CD14-positive monocyte (primary cell): ENCODE results near the gene SERPINE1. TPM values are rescaled to one million over a fixed set of nuclear protein-coding genes. Genes with fewer than 3 reads are reported as not detected.

Source experiments
- DNase-seq, 3 donors: peaks; one replicate each; pipeline ENCODE4 v3.0.0-alpha.2; 2011 to 2022
- H2AFZ ChIP-seq: 2 replicates; pipeline ENCODE4 v1.6.0; 2012; ENCODE audit warnings: mild to moderate bottlenecking, low read depth, low read length, inconsistent platforms; ENCODE audit not compliant: insufficient read depth, poor library complexity, severe bottlenecking
- H3K27ac ChIP-seq, 2 donors: 1 replicate in 1 of 2; 2 replicates in 1 of 2; pipeline ENCODE4 v1.5.1; 2012 to 2013; ENCODE audit warnings: low read length in 2 of 2, control low read depth in 1 of 2, inconsistent platforms in 1 of 2, low read depth in 1 of 2, mild to moderate bottlenecking in 1 of 2
- H3K27me3 ChIP-seq, 2 donors: one replicate each; pipeline versions ENCODE4 v1.6.0 to v1.6.1; 2011 to 2013; ENCODE audit warnings: low read length in 2 of 2; ENCODE audit not compliant: control insufficient read depth in 2 of 2, insufficient read depth in 2 of 2
- H3K36me3 ChIP-seq, 2 donors: replicated peaks in 1 of 2; 1 replicate in 1 of 2; 2 replicates in 1 of 2; pipeline versions ENCODE4 v1.5.1 to v1.6.1; 2012 to 2013; ENCODE audit warnings: low read length in 2 of 2, control low read depth in 1 of 2, inconsistent platforms in 1 of 2, mild to moderate bottlenecking in 1 of 2; ENCODE audit not compliant: insufficient read depth in 2 of 2, control insufficient read depth in 1 of 2
- H3K4me1 ChIP-seq, 2 donors: 1 replicate in 1 of 2; 2 replicates in 1 of 2; pipeline versions ENCODE4 v1.5.1 to v1.6.1; 2012 to 2013; ENCODE audit warnings: low read length in 2 of 2, control low read depth in 1 of 2, inconsistent platforms in 1 of 2, mild to moderate bottlenecking in 1 of 2, moderate library complexity in 1 of 2; ENCODE audit not compliant: insufficient read depth in 2 of 2, control insufficient read depth in 1 of 2
- H3K4me2 ChIP-seq: replicated peaks from 2 replicates; pipeline ENCODE3; 2012; ENCODE audit warnings: low read length, moderate library complexity, mild to moderate bottlenecking; ENCODE audit not compliant: poor library complexity, severe bottlenecking; ENCODE audit errors: extremely low read depth
- H3K4me3 ChIP-seq, 3 experiments: fragments of 200-600 bp in 1 of 3; sonication (generic) in 1 of 3; replicated peaks in 1 of 3; 1 replicate in 2 of 3; 2 replicates in 1 of 3; pipeline ENCODE4 v1.5.1; 2011 to 2013; ENCODE audit warnings: low read length in 3 of 3, mild to moderate bottlenecking in 3 of 3, control low read depth in 2 of 3, low read depth in 2 of 3, inconsistent platforms in 1 of 3, moderate library complexity in 1 of 3
- H3K79me2 ChIP-seq: 2 replicates; pipeline ENCODE4 v1.6.0; 2012; ENCODE audit warnings: mild to moderate bottlenecking, control low read depth, inconsistent platforms, low read length, moderate library complexity; ENCODE audit not compliant: insufficient read depth
- H3K9ac ChIP-seq: 2 replicates; pipeline ENCODE4 v1.6.0; 2017; ENCODE audit warnings: low read length, mild to moderate bottlenecking; ENCODE audit not compliant: insufficient read depth, poor library complexity, severe bottlenecking
- H3K9me3 ChIP-seq, 2 donors: replicated peaks in 1 of 2; 1 replicate in 1 of 2; 2 replicates in 1 of 2; pipeline versions ENCODE4 v1.5.1 to v1.6.1; 2012 to 2013; ENCODE audit warnings: low read length in 2 of 2, control low read depth in 1 of 2; ENCODE audit not compliant: control insufficient read depth in 1 of 2, insufficient read depth in 1 of 2
- H4K20me1 ChIP-seq: 2 replicates; pipeline ENCODE4 v1.6.0; 2012; ENCODE audit warnings: mild to moderate bottlenecking, low read length, control low read depth, moderate library complexity; ENCODE audit not compliant: insufficient read depth
- H3K27ac Mint-ChIP-seq, 7 donors: one replicate each; pipeline ENCODE4 v1.8.0; 2020; ENCODE audit warnings: mild to moderate bottlenecking in 7 of 7, mixed read lengths in 7 of 7, moderate library complexity in 6 of 7, inconsistent platforms in 2 of 7
- H3K27me3 Mint-ChIP-seq, 3 donors: one replicate each; pipeline ENCODE4 v1.8.0; 2021 to 2022; ENCODE audit warnings: low read depth in 3 of 3, mild to moderate bottlenecking in 3 of 3, mixed read lengths in 3 of 3, moderate library complexity in 3 of 3, inconsistent platforms in 1 of 3
- H3K36me3 Mint-ChIP-seq, 2 donors: one replicate each; pipeline ENCODE4 v1.8.0; 2020; ENCODE audit warnings: mixed read lengths in 2 of 2, inconsistent platforms in 1 of 2, mild to moderate bottlenecking in 1 of 2
- H3K4me1 Mint-ChIP-seq: one replicate; pipeline ENCODE4 v1.8.0; 2020; ENCODE audit warnings: mild to moderate bottlenecking, mixed read lengths
- H3K4me3 Mint-ChIP-seq, 2 donors: one replicate each; pipeline ENCODE4 v1.8.0; 2020; ENCODE audit warnings: mild to moderate bottlenecking in 2 of 2, mixed read lengths in 2 of 2, moderate library complexity in 1 of 2
- H3K9me3 Mint-ChIP-seq, 7 donors: one replicate each; pipeline ENCODE4 v1.8.0; 2020 to 2022; ENCODE audit warnings: mixed read lengths in 7 of 7, mild to moderate bottlenecking in 6 of 7, moderate library complexity in 6 of 7, inconsistent platforms in 2 of 7
- WGBS: methylation state at CpG from one replicate; pipeline ENCODE4 v1.1.5; 2013; ENCODE audit warnings: missing lambda C conversion rate; ENCODE audit not compliant: insufficient coverage; 5-methylcytosine and 5-hydroxymethylcytosine counted together
- intact Hi-C, 2 donors: fragments of 100-400 bp; cut with micrococcal nuclease; formaldehyde crosslinking; loops; one replicate each; pipeline versions ENCODE4 v1.15.0 to v1.15.1; 2023
- polyA plus RNA-seq, 3 donors: library from polyadenylated mRNA; depleted of rRNA in 1 of 3; unstranded in 2 of 3; stranded (reverse) in 1 of 3; fragments of 300-500 nt in 2 of 3; fragments of >200 nt in 1 of 3; fragmentation: Illumina TruSeq in 2 of 3; gene quantifications; 1 replicate in 2 of 3; 2 replicates in 1 of 3; pipeline ENCODE4 v1.2.3, GENCODE V29; 2012 to 2021
- TF ChIP-seq, protein P1 (sequence below): fragments of 200-600 bp; IDR thresholded peaks from one replicate; pipeline ENCODE4 v1.8.0; 2022; ENCODE audit warnings: antibody characterized with exemption, mild to moderate bottlenecking

SERPINE1 gene
- polyA plus RNA-seq, 3 donors: 0.07 to 0.21 (median 0.16) TPM

DNA sequence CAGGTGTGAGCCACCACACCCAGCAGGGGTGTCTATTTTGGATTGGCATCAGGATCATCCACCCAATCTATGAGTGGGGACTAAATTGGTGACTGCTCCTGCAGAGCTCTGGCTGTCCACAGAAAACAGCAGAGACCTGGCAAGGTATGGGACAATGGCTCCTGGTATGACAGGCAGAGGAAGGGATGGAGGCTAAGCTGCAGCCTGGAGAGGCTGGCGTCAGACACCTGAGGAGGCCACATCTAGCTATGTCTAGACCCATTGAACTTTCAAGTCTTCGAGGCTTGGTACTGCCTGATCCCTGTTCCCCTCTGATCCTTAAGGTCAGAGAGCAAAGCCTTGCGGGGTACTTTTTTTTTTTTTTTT, 3.2 kb upstream of the SERPINE1 start:
- no peak overlapping the region for H2AFZ ChIP-seq
- peaks cover 35 to 86% (median 52%) of the 10 kb centered on the region in 3 donors for H3K27me3 Mint-ChIP-seq
- intact Hi-C loops: no loop called here
- peaks cover 35 to 42% of the 10 kb centered on the region in 2 donors for H3K4me1 ChIP-seq
- DNase-seq: no peak
- H3K9me3 Mint-ChIP-seq: peaks cover 0 to 2% (median 0%) of the 10 kb centered on the region in 7 donors
- H3K36me3 ChIP-seq: no peaks in the 10 kb centered on the region
- H3K9ac ChIP-seq: no peak overlapping the region
- peaks cover 4 to 26% of the 10 kb centered on the region in 2 donors for H3K27me3 ChIP-seq
- no peaks in the 10 kb centered on the region for H3K79me2 ChIP-seq
- H3K4me1 Mint-ChIP-seq: peaks cover 37% of the 10 kb centered on the region
- peak overlapping the region in 1 of 2 donors; percentile 52 for H3K4me3 Mint-ChIP-seq
- no peaks in the 10 kb centered on the region for H3K9me3 ChIP-seq
- TF ChIP-seq, protein P1, sequence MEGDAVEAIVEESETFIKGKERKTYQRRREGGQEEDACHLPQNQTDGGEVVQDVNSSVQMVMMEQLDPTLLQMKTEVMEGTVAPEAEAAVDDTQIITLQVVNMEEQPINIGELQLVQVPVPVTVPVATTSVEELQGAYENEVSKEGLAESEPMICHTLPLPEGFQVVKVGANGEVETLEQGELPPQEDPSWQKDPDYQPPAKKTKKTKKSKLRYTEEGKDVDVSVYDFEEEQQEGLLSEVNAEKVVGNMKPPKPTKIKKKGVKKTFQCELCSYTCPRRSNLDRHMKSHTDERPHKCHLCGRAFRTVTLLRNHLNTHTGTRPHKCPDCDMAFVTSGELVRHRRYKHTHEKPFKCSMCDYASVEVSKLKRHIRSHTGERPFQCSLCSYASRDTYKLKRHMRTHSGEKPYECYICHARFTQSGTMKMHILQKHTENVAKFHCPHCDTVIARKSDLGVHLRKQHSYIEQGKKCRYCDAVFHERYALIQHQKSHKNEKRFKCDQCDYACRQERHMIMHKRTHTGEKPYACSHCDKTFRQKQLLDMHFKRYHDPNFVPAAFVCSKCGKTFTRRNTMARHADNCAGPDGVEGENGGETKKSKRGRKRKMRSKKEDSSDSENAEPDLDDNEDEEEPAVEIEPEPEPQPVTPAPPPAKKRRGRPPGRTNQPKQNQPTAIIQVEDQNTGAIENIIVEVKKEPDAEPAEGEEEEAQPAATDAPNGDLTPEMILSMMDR: no peak
- peaks cover 0 to 2% of the 10 kb centered on the region in 2 donors for H3K36me3 Mint-ChIP-seq
- H3K27ac ChIP-seq: no peak overlapping the region
- H4K20me1 ChIP-seq: no peaks in the 10 kb centered on the region
- WGBS: 91% methylated on average over 1 of the region's 3 CpGs
- no peak overlapping the region for H3K27ac Mint-ChIP-seq
- H3K4me2 ChIP-seq: no peak overlapping the region
- no peak overlapping the region for H3K4me3 ChIP-seq

DNA sequence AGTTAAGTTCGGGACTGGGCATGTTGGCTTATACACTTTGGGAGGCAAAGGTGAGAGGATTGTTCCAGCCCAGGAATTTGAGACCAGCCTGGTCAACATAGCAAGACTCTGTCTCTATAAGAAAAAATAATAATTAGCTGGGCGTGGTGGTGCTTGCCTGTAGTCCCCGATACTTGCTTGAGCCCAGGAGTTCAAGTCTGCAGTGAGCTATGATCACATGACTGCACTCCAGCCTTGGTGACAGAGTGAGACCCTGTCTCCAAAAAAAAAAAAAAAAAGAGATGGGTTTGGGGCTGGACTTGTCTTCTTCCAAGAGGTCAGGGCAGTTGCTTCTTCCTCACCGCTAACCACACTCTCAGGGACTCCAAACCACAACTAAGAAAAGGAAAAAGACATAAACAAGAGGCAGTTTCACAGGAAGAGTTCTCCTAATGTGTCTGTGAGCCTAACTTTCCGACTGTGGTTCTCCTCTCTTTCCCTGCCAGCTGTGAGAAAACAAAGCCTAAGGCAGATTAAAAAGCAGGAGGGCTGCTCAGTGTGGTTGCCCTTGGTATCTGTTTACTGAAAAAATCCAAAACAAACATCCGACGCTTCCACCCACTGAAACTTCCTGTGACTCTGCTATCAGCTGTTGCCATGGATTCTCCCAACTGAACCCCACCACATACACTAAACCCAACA, 2.4 kb upstream of the SERPINE1 start:
- H3K4me3 Mint-ChIP-seq: peak overlapping the region; percentile 41 to 82
- H3K4me1 Mint-ChIP-seq: peaks cover 37% of the 10 kb centered on the region
- TF ChIP-seq, protein P1: no peak
- Histone ChIP-seq H3K27ac (no peak overlapping the region), H3K9me3 (no peaks in the 10 kb centered on the region), H3K79me2 (no peaks in the 10 kb centered on the region), H3K4me3 (no peak overlapping the region), H3K4me2 (peak overlapping the region; percentile 52), H3K4me1 (peaks cover 35 to 42% of the 10 kb centered on the region in 2 donors), H3K36me3 (no peaks in the 10 kb centered on the region), H3K27me3 (peaks cover 4 to 26% of the 10 kb centered on the region in 2 donors), H4K20me1 (no peaks in the 10 kb centered on the region), H3K9ac (peak overlapping the region; percentile 2), H2AFZ (peak overlapping the region; percentile 24)
- intact Hi-C loops: no loop called here
- H3K9me3 Mint-ChIP-seq: peaks cover 0 to 2% (median 0%) of the 10 kb centered on the region in 7 donors
- WGBS: 19% methylated on average over 6 of the region's 7 CpGs
- peaks cover 0 to 2% of the 10 kb centered on the region in 2 donors for H3K36me3 Mint-ChIP-seq
- H3K27me3 Mint-ChIP-seq: peaks cover 33 to 83% (median 54%) of the 10 kb centered on the region in 3 donors
- H3K27ac Mint-ChIP-seq: peak overlapping the region in 6 of 7 donors; percentile 17 to 79 (median 56)
- peak; percentile 18 to 31 (median 28) for DNase-seq
